ENCODE data around the gene PDC. TPM values are rescaled to one million over a fixed set of nuclear protein-coding genes. Genes with fewer than 3 reads are reported as not detected.

The PDC gene
- total RNA-seq, 1 experiment from 2014 or later = not detected

DNA sequence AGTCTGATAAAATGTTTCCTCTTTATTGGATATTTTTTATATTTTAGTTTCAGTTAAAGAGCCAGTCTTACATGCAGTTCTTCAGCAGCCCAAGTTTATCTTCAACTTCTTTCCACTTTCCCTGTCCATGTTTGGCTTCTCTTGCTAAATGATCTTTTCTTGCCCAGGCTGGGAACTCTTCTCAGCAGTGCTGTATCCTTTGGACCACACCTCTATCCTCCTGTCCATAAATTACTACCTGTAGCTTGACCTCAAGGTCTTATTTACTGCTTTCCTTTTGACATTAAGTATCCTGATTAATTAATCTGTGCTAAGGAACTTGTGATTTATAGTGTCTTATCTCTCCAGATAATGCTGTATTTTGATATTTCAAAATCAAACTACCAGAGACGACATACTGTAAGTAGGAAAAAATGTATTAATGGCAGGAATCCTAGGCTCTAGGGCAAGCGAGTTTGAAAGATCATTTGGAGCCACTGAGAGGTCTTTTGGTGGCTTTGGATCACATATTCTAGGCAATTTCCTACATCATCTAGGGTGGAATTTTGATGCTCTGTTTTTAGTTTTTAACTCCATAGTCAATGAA is 20.5 kb upstream of the PDC start:
- Histone ChIP-seq H3K4me1 (ENCODE audit: control insufficient read depth, insufficient read depth, low read length) (no peaks in the 10 kb centered on the region), H3K36me3 (ENCODE audit: control insufficient read depth, insufficient read depth, low read length) (no peaks in the 10 kb centered on the region), H3K4me3 (ENCODE audit: low read depth in 2 of 2, low read length in 2 of 2) (no peak overlapping the region), H3K27ac (ENCODE audit: low read length) (no peak overlapping the region), H3K9me3 (ENCODE audit: control insufficient read depth, insufficient read depth, low read depth, low read length) (no peaks in the 10 kb centered on the region), H3K27me3 (ENCODE audit: control insufficient read depth, insufficient read depth, low read length) (no peaks in the 10 kb centered on the region)
- ChIA-PET POLR2A (no interaction called here), CTCF (no interaction called here)
- no TSS peak for BruUV-seq (replicated peaks)
- intact Hi-C loops (cut with micrococcal nuclease; ENCODE audit: unreplicated experiment) (loop anchor here (10.0 kb wide), 1 partner anchor 203 kb away; the partner anchor contains the start of gene PTGS2), in situ Hi-C loops (cut with HindIII; ENCODE audit: low pct_unique_long_range_greater_than_20kb, low sequenced_read_pairs) (no loop called here)
- ATAC-seq = no peak
- no peak for DNase-seq (ENCODE audit: low read depth, low spot score)
- TF ChIP-seq, protein P1, sequence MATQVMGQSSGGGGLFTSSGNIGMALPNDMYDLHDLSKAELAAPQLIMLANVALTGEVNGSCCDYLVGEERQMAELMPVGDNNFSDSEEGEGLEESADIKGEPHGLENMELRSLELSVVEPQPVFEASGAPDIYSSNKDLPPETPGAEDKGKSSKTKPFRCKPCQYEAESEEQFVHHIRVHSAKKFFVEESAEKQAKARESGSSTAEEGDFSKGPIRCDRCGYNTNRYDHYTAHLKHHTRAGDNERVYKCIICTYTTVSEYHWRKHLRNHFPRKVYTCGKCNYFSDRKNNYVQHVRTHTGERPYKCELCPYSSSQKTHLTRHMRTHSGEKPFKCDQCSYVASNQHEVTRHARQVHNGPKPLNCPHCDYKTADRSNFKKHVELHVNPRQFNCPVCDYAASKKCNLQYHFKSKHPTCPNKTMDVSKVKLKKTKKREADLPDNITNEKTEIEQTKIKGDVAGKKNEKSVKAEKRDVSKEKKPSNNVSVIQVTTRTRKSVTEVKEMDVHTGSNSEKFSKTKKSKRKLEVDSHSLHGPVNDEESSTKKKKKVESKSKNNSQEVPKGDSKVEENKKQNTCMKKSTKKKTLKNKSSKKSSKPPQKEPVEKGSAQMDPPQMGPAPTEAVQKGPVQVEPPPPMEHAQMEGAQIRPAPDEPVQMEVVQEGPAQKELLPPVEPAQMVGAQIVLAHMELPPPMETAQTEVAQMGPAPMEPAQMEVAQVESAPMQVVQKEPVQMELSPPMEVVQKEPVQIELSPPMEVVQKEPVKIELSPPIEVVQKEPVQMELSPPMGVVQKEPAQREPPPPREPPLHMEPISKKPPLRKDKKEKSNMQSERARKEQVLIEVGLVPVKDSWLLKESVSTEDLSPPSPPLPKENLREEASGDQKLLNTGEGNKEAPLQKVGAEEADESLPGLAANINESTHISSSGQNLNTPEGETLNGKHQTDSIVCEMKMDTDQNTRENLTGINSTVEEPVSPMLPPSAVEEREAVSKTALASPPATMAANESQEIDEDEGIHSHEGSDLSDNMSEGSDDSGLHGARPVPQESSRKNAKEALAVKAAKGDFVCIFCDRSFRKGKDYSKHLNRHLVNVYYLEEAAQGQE (IDR thresholded peaks at IDR 0.05; ENCODE audit: insufficient read depth in 1 of 2, low read depth in 2 of 2, low read length in 1 of 2) = no peak
- TF ChIP-seq, protein P2, sequence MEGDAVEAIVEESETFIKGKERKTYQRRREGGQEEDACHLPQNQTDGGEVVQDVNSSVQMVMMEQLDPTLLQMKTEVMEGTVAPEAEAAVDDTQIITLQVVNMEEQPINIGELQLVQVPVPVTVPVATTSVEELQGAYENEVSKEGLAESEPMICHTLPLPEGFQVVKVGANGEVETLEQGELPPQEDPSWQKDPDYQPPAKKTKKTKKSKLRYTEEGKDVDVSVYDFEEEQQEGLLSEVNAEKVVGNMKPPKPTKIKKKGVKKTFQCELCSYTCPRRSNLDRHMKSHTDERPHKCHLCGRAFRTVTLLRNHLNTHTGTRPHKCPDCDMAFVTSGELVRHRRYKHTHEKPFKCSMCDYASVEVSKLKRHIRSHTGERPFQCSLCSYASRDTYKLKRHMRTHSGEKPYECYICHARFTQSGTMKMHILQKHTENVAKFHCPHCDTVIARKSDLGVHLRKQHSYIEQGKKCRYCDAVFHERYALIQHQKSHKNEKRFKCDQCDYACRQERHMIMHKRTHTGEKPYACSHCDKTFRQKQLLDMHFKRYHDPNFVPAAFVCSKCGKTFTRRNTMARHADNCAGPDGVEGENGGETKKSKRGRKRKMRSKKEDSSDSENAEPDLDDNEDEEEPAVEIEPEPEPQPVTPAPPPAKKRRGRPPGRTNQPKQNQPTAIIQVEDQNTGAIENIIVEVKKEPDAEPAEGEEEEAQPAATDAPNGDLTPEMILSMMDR (IDR thresholded peaks at IDR 0.05) = no peak
- TF ChIP-seq POLR2AphosphoS5 (IDR thresholded peaks at IDR 0.05; ENCODE audit: low read depth, low read length) (no peak), SIN3A (IDR thresholded peaks at IDR 0.05; ENCODE audit: borderline replicate concordance, insufficient read depth, low read depth, low read length) (no peak), TCF7L2 (IDR thresholded peaks at IDR 0.05; ENCODE audit: low read depth, low read length) (no peak)

DNA sequence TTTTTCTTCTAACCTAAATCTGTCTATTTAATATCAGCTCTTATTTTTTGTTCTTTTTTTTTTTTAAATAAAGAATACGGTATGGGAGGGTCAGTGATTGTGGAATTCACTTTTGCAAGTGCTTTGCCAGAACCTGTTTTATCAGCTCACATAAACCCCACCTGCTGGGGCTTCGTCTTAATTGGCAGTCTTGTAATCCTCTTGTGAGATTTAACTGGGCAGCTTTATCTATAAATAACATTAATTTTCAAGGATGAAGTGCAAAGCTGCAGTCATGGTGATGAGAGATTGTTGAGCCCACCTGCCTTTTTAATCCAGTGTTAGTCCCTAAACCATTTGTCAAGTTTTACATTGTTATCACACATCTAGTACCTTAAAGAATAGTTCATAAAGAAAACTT is 18.2 kb upstream of the PDC start:
- Histone ChIP-seq H3K27ac (ENCODE audit: low read length) (no peak overlapping the region), H3K4me1 (ENCODE audit: control insufficient read depth, insufficient read depth, low read length) (no peaks in the 10 kb centered on the region), H3K4me3 (ENCODE audit: low read depth in 2 of 2, low read length in 2 of 2) (no peak overlapping the region), H3K9me3 (ENCODE audit: control insufficient read depth, insufficient read depth, low read depth, low read length) (no peaks in the 10 kb centered on the region), H3K27me3 (ENCODE audit: control insufficient read depth, insufficient read depth, low read length) (no peaks in the 10 kb centered on the region), H3K36me3 (ENCODE audit: control insufficient read depth, insufficient read depth, low read length) (no peaks in the 10 kb centered on the region)
- ChIA-PET CTCF (no interaction called here), POLR2A (no interaction called here)
- intact Hi-C loops (cut with micrococcal nuclease; ENCODE audit: unreplicated experiment) = no loop called here
- no peak for ATAC-seq
- TF ChIP-seq POLR2AphosphoS5 (IDR thresholded peaks at IDR 0.05; ENCODE audit: low read depth, low read length) = no peak
- TF ChIP-seq SIN3A (IDR thresholded peaks at IDR 0.05; ENCODE audit: borderline replicate concordance, insufficient read depth, low read depth, low read length) = no peak
- TF ChIP-seq, protein P1 (IDR thresholded peaks at IDR 0.05; ENCODE audit: insufficient read depth in 1 of 2, low read depth in 2 of 2, low read length in 1 of 2) = no peak
- TF ChIP-seq, protein P2 (IDR thresholded peaks at IDR 0.05) = no peak
- in situ Hi-C loops (cut with HindIII; ENCODE audit: low pct_unique_long_range_greater_than_20kb, low sequenced_read_pairs) = no loop called here
- no peak for DNase-seq (ENCODE audit: low read depth, low spot score)
- BruUV-seq (replicated peaks) = no TSS peak

Data from Panc1 (cell line).